IPS DF 4.7 (cell line): ENCODE data around the gene ACAD11.
"Not testable (repeated sequence)": the region's sequence is repeated elsewhere in the genome, so short reads cannot be mapped to it uniquely, and the experiment has no call there.

Experiments used
- DNase-seq: peaks from one replicate; pipeline ENCODE4 v3.0.0-alpha.2; 2013; ENCODE audit warnings: low spot score; ENCODE audit errors: extremely low read depth

The ACAD11 gene

DNA sequence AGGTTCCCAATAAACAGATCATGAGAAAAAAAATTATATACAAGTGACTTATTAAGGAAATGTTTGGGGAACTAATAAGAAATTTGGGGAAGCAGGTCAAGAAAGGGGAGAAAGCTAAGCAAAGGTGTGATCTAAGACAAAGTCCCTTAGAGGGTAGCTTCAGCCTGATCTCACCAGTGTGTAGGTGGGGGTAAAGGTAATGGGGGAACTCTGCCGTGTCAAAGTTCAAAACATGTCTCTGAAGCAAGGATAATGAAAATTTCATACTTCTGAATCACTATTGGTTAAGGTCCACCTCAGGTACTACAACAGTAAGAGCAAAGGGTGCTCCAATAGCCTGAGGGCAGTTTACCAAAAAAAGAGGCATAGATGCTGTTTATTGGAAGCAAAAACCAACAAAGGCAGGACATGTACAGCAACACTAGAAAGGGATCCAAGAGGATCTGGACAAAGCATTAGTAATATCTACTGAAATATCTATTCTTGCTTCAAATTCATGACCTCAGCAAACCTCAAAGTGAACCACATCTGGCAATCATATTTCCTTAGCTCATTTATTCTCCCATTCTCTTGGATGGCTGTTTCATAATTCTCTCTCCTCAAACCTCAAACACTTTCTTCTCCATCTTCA, 6.9 kb downstream of the ACAD11 start:
- DNase-seq, result no peak

DNA sequence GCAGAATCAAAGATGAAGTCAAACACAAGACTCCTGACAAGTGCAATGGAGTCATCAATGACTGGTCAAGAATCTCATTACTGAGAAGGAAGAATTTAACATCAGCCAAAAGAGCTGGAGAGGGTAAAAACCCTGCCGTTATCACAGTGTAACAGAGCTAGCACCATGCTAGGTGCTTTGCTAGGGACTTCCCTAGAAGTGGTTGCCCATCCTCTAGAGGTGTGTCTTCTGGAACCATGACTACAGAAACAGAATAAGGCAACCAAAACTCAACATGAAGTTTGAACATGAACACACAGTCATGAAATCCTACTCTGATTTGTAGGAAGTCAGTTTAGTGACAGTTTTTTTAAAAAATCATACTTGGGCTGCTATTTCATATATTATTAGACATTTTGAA, 9.5 kb downstream of the ACAD11 start:
- DNase-seq, result no peak

DNA sequence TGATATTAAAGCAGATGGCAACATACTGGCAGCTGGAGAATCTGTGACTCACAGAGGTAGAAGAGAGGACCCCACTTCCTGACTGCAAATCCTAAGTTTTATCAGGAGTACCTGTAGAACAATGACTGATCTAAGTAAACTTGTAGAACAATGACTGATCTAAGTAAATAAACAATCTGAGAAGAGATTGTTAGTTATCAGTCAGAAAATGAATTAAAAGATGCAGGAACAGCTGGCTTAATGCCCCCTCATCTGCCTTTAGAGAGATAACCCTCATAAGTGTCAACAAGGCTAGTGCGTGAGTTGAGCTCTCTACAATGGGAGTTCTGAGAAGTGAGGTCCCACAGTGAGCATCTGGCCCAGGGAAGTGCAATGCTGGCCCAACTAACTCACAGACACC, 14.6 kb downstream of the ACAD11 start:
- no peak for DNase-seq

- no peak for DNase-seq
Observed at GRCh38 chr3:132643366-132643765, 16.2 kb downstream of the ACAD11 start.

DNA sequence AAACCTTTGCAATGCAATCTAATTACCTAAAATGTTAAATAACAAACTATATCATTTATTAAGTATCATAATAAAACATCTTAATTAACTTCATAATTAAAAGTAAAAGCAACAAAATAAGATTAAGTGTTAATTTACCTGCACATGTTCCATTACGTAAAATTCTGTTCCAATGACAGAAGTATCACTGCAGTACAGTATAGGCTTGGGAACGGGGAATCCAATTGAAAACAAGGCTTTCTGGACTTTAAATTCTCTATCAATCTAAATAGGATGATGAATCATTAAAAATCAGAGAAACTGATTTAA, 17.1 kb downstream of the ACAD11 start:
- no peak for DNase-seq

GRCh38 chr3:132641837-132642538, 17.6 kb downstream of the ACAD11 start:
- DNase-seq, result no peak

- not testable (repeated sequence) for DNase-seq
Observed at GRCh38 chr3:132641427-132641826, 18.2 kb downstream of the ACAD11 start.

DNA sequence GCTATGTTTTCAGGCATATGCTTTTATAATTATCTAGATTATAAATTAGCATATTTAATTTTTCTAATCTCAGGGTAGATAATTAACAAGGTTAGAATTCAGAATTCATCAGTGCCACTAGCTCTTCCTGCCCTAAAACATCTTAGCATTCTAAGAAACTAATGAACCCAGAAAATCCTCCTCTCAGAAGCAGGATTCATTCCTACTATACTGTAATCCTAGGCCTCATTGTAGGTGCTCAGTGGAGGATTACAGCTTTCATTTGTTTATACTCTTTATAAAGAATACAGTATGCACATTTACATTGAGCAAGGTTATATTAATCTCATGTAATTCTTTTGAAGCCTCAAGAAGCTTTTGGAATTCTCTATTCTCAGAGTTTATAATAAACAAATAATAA, 20.9 kb downstream of the ACAD11 start:
- no peak for DNase-seq

- DNase-seq, result no peak
Observed at GRCh38 chr3:132637590-132637989, 22.0 kb downstream of the ACAD11 start.

DNA sequence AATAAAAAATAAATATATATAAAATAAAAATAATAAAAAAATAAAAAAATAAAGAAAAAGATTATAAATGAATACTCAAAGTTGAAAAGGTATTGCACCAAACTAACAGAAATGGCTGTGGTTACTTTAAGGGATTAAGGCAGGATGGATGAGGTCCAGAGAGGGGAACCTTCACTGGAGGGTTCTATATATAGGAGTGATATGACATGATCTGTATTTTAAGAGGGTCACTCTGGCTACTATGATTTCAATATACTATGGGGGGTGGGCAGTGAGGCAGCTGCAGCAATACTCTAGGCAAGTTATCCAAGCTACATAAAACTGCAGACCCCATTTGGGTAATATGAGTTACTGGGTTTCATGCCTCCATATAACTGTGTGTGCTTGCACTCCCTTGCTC, 24.6 kb downstream of the ACAD11 start:
- no peak for DNase-seq

GRCh38 chr3:132630612-132631011, 29.0 kb downstream of the ACAD11 start:
- no peak for DNase-seq

GRCh38 chr3:132629928-132630327, 29.7 kb downstream of the ACAD11 start:
- DNase-seq, result no peak

GRCh38 chr3:132628157-132628556, 31.5 kb downstream of the ACAD11 start:
- no peak for DNase-seq

GRCh38 chr3:132626955-132627354, 32.7 kb downstream of the ACAD11 start:
- DNase-seq, result no peak

GRCh38 chr3:132625613-132626012, 34.0 kb downstream of the ACAD11 start:
- no peak for DNase-seq

GRCh38 chr3:132624790-132625189, 34.8 kb downstream of the ACAD11 start:
- DNase-seq, result no peak

- DNase-seq, result no peak
Observed at GRCh38 chr3:132623646-132624045, 36.0 kb downstream of the ACAD11 start.

GRCh38 chr3:132622761-132623160, 36.8 kb downstream of the ACAD11 start:
- no peak for DNase-seq

GRCh38 chr3:132622148-132622547, 37.5 kb downstream of the ACAD11 start:
- no peak for DNase-seq

DNA sequence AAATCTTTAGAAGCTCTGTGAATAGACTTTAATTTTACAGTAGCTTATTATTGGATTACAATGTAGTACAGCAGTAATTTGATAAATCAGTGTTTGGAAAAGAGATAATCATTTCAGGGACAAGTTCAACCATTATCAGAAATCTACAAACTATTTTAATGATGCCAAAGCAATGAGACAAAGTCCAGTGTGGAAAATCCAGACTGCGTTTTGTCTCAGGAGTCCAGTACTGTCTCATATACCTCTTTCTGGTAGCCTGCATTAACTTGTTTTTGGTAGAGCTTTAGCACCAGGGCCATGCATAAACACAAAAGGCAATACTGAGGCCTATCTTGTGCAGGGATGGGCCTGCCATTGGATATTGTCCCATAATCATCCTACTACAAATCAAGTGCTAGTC, 42.8 kb downstream of the ACAD11 start:
- no peak for DNase-seq

DNA sequence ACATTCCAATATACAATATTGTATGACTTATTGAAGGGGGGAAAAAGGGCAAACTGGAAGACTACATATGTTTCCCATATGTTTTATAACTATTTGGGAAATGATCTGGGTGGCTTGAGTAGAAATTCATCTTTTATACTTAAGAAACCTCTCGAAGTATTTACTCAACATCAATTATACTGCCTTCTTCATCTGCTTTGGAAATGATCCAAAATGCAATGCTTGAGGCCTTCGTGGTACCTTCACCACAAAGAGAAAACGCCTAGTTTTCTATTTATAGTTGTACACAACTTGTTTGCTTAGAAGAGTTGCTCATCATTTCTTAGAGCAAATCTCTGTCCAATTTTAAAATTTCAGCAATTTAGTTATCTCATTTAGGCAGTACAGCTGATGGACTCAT, 43.7 kb downstream of the ACAD11 start:
- no peak for DNase-seq

DNA sequence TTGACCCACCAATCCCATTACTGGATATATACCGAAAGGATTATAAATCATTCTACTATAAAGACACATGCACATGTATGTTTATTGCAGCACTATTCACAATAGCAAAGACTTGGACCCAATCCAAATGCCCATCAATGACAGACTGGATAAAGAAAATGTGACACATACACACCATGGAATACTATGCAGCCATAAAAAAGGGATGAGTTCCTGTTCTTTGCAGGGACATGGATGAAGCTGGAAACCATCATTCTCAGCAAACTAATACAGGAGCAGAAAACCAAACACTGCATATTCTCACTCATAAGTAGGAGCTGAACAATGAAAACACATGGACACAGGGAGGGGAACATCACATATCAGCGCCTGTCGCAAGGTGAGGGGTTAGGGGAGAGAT, 44.3 kb downstream of the ACAD11 start:
- not testable (repeated sequence) for DNase-seq

GRCh38 chr3:132606620-132607019, 53.0 kb downstream of the ACAD11 start:
- DNase-seq, result not testable (repeated sequence)
